ENCODE data around the gene SLC40A1.
"Not testable (repeated sequence)": the region's sequence is repeated elsewhere in the genome, so short reads cannot be mapped to it uniquely, and the experiment has no call there.

The SLC40A1 gene, protein sequence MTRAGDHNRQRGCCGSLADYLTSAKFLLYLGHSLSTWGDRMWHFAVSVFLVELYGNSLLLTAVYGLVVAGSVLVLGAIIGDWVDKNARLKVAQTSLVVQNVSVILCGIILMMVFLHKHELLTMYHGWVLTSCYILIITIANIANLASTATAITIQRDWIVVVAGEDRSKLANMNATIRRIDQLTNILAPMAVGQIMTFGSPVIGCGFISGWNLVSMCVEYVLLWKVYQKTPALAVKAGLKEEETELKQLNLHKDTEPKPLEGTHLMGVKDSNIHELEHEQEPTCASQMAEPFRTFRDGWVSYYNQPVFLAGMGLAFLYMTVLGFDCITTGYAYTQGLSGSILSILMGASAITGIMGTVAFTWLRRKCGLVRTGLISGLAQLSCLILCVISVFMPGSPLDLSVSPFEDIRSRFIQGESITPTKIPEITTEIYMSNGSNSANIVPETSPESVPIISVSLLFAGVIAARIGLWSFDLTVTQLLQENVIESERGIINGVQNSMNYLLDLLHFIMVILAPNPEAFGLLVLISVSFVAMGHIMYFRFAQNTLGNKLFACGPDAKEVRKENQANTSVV

DNA sequence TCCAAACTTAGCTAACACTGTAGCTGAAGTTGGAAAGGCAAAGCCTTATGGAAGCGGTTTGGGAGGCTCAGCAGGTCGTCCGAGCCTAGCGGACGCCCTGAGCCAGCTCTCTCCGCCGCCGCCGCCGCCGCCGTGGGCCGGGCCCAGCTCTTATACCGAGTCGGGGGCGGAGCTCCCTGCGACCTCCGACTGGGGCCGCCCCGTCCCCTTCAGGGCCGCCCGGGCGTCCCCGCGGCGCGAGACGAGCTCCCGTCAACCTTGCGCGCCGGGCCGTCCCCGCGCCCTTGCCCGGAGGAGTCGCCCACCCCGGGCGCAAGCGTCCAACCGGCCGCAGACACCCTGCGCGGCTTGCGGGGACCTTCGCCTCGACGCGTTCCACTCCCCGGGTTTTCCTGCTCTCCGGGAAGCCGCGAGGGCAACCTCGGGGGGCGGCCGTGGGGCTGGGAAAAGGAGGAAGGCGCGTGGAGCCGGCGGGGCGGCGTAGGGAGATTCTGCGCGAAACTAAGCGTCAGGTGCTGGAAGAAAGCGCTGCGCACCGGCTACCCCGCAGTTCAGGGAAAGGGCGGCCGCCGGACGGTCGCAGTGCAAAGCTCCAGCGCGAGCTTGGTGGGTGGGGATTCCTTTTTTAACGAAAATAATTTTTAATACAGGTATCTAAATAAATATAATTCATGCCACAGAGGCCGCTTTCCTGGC lies at the start of gene SLC40A1:
TSS of gene SLC40A1 (minus strand) at position 129 of the 696 bp plus-strand sequence. CDS start 326 bp downstream, outside the sequence.
- DNase-seq, result peak; percentile 83

DNA sequence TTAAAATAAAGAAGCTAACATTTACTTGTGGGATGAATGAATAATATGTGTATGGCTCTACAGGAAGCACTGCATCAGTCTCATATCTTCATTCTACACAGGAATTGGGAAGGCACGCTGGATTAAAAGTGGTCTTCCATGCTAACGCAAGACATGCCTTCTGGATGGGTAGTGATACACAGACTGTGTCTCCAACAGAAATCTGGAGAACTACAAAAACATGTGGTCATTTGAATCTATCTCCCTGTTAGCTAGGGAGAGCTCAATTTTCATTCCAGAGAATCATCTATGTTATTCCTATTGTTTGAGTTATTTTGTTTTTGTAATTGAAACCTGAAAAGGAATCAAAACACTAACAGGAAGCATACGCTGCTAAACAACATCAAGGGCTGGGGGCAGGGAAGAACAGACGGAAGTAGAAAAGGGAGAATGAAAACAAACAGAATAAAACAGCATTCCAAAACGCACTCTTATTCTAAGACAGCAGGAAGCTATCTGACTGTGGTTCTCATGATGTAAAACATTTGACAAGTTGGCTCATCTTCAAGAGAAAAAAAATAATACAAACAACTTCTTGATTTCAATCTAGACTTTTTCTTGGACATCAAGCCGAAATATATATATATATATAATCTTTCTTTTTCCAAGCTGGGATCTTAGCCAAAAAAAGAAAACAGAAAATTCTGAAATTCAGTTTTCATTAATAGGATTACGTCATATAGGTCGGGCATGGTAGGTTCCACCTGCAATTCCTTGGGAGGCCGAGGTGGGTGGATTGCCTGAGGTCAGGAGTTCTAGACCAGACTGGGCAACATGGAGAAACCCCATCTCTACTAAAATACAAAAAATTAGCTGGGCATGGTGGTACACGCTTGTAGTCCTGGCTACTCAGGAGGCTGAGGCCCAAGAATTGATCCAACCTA lies 49.2 kb upstream of the SLC40A1 start:
- no peak for DNase-seq

DNA sequence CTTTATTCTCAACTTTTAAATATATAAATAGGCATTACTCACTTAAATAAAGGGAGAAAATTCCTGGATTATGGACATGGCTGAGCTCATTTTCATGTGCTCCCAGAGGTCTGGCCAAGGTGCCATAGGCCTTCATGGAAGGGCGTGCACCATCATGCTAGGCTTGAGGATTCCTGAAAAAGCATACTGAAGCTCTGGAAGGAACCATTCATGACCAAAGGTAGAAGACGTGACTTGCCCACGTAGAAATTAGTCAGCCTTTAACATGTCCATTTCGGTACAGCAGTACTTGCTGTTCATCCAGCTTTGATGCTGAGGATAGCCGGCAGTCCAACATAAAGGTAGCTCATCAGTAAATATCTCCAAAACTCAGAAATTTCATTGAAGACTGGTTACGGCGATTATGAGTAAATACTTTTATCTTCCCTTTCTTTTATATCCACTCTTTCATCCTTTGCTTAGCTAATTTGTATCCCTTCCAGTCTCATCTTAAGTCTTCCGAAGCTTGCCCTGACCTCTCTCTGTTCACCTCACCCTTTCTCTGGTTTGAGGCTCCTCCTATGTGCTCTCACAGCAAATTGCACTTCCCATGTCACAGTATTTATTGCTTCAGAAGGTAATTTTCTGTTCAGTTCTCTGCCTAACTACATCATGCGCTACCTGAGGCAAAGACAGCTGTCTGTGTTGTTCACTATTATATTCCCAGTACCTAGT lies 48.4 kb upstream of the SLC40A1 start:
- peak; percentile 22 for DNase-seq

DNA sequence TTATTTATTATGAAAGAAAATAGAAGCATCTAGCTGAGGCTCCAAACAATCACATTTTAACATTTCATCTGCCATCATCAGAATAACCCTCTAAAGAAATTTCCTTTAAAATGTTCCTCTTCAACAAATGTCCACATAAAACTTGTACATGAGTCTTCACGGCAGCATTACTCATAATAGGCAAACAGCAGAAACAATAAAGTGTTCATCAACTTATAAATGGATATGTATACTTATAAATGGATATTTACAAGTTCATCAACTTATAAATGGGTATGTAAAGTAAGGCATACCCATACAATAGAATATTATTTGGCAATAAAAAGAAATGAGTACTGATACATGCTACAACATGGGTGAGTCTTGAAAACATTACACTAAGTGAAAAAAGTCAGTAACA lies 47.2 kb upstream of the SLC40A1 start:
- no peak for DNase-seq

DNA sequence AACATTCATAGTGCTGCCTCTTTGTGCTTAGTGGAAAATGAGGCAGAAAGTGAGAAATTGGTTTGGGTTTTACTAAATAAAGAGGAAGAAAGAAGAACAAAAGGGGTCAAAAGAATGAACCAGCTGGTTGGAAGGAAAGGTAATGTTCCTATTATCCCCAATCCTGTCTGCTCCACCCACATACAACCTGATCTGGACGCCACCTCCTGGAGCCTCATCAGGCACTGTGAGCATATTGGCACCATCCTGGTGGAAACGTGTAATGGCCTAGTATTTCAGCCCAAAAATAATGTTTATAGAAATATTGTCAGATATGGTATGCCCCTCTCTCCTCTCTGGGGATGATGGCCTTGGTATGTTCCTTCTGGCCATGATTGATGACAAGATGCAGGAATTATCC lies 45.0 kb upstream of the SLC40A1 start:
- no peak for DNase-seq

DNA sequence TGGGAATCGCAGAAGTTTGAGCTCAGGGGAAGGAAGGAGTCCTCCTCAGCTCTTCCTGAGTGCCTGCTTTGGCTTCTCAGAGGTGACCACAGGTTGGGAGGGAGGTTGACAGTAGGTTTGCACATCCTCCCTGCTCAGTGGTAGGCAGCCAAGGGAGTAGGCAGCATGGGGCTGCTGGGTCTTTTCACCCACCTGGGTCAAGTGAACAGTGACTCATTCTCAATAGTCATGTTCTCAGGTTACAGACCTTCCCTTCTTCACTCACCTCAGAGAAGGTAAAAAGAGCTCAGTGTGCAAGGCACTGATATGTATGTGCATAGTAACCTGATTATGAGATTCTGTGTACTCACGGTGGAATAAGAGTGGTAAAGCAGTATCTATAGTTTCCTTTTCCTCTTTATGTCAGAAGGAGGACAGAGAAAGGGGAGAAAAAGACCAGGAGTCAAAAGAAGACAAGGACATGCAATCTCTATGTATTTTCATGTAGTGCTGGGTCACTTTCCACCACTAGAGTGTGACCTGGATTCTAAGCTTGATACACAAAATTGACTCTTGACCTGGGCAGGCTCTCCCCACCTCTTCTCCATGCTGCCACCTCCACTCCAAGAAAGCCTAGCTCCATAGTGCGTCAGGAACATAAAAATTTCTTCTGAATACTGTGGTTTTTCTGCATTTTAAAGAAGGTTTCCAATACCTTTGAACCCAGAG lies 44.2 kb upstream of the SLC40A1 start:
- no peak for DNase-seq

DNA sequence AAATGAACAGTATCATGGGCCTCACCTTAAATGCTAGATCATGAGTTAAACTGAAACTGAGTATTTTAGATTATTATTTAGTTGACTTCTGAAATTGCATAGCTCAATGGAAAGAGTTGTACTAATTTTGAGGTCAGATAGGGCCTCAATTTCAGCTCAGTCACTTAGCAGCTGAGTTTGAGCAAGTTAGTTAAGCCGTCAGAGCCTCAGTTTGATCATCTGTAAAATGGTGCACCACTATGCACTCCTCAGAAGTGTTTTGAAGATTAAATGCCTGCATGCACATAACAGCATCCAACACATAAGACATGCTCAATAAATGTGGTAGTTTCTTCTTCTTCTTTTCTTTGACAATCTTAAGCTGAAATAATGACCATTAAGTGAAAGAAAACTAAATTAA lies 42.5 kb upstream of the SLC40A1 start:
- no peak for DNase-seq

DNA sequence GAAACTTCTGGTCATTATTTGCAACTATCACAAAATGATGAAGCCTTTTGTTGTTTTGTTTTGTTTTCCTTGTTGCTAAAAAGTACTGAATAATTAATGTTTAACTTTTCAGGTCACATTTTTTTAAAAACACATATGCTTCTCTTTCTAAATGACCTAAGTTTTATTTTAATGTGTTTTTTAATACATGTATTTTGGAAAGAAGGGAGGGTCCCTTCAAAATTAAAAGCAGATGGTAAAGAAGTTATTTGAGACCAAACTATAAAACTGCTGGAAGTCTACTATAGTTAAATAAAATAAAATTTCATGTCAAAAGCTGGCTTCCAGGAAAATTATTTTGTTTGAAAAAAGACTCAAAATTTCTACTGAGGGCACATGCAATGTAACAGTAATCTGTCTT lies 41.2 kb upstream of the SLC40A1 start:
- no peak for DNase-seq

DNA sequence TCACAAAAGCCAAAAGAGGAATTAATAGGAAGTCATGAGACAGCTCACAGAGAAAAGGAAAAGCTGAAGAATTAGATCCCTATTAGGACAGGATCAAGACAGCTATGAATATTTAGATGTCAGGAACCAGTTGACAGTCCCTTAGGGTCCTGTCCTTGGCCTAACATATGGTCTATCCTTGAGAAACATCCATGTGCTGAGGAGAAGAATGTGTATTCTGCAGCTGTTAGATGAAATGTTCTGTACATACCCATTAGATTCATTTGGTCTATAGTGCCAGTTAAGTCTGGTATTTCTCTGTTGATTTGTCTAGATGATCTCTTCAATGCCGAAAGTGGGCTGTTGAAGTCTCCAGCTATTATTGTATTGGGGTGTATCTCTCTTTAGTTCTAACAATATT lies 37.6 kb upstream of the SLC40A1 start:
- DNase-seq, result no peak

DNA sequence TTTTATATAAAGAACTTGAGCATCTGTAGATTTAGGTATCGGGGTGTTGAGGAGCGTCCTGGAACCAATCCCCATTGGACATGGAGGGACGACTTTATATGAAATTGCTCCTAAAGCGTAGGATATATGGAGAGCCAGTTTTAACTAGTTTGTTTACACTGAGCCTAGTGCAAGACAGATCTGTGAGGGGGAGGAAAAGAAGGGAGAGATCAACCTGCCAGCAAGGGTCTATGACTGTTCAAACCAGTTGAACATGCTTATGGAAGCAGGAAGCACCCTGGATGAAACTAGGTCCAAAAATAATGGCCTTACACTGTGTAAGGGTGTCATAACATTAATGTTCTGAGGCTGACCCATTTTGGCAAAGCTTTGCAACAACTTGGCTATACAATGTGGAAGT lies 34.0 kb upstream of the SLC40A1 start:
- DNase-seq, result no peak

DNA sequence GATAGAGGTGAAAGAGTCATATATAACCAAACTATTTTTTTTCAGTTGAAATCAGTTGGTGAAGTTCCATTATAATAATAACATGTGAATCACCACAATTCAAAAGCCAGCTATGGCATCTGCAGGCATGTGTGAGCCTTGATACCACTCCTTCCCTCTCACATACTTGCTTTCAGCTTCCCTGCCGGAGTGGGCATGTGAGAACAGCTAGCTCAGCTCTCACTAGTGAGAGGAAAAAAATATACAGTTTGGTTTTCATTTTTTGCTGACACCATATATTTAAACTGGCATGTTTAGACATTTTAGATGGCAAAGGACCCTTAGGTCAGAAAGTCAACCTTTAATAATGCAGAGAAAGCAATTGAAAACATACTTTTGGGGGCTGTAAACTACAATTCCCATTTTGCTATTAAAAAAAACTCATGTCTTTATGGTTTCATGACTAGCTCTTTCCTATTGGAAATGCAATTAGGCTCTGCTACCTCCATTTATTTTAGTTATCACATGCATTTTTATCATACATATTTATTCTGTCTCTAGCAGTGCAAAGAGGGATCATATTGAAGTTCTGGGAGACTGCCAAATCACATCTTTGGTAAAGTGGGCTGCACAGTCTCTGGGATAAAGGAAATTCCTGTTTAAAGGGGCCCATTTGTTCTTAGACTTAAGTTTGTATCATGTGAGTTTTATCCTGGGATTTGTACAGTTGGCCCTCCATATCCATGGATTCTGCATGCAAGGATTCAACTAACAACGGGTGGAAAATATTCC lies 33.2 kb upstream of the SLC40A1 start:
- peak; percentile 41 for DNase-seq

DNA sequence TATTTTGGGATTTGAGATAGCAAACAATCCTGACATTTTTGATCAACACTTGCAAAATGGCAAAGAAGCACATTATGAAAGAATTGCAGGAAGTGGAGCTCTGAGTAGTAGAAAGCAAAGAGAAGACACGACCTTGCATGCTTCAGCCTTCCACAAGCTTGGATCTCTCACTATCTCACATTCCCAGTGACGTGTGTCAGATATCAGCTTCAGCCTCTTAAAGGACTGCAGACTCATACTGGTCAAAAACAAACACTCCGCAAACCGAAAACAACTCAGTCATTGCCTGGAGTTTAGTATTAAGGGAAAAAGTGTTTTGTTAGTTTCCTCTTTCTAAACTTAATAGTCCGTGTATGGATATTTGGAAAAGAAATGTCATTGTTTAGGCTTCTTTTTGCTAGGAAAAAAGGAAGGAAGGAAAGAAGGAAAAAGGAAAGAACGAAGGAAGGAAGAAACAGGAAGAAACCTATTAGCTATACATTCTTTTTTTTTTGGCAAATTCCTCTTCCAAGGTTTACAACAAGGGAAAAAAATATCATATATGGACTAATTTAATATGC lies 32.6 kb upstream of the SLC40A1 start:
- no peak for DNase-seq

DNA sequence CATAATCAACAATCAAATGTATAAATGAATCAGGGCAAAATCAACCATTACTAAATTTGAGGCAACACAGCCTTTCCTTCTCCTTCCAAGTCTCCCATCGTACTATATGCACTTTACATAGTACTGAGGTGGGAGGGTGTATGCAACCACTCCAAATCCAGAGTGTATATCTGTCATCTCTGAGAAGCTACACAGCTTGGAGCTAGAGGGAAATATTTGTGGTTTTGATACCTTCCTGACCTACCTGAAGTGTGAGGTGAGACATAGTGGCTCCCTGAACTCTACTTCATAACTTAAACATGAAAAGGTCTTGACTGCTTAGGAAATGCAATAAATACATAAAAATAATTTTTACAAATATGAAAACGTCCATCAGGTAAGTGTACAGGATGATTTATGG lies 30.1 kb upstream of the SLC40A1 start:
- DNase-seq, result no peak

DNA sequence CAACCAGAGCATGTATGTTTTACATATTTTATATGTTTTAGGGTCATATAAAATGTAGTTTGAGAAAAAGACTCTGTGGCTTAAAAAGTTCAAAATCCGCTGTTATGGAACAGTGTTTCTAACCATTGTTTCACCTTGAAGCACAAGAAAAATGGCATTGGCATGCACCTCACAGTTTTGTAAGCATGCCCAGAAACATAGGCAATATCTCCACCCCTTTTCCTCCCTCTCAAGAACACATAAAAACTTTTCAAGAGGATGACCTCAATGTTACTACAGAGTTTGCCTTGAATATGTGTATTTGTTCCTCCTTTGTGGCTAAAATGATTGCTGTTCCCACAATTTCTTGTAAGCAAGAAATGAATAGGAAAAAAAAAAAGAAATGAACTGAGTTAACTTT lies 29.3 kb upstream of the SLC40A1 start:
- no peak for DNase-seq

DNA sequence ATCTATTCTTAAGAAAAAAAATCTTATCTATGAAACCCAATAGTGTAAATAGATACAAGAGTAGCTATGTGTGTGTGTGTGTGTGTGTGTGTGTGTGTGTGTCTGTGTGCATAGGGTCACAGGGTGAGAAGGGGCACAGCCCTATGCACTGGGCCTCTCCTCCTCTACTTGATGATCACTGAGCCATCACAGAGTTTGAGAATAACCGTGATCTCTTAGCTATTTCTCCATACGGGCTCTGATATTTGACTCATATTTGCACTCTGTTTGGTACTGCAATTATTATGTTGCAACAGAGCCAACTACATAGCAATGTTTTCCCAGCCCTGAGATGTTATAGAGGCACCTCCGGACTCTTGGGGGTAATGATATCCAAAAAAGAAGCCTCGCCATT lies 28.8 kb upstream of the SLC40A1 start:
- DNase-seq, result no peak

DNA sequence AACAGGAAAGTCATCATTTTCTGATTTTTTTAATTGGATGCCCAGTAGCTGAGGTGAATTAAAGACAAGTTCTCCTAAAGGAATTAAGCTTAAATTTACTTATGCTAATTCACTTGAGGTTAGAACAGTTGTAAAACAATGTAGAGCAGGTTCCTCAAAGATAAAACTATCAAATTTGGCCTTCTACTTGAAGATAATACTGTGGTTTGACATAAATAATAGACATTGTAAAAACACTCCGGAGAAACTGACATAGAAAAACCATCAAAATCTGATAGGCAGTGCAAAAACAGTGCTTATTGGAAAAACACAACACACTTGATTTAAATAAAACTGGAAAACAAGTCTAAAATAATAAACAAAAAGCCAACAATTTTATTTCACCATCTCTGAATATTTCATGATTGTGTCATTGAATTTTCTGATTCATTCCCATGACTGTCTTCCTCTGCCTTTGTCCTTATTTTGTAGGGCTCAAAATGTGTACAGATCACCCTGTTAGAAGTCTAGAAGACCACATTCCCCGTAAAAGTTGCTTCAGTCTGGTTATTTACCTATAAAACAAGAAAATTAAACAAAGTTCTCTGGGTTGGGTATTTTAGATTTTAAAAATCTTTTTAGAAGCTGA lies 28.3 kb upstream of the SLC40A1 start:
- no peak for DNase-seq

DNA sequence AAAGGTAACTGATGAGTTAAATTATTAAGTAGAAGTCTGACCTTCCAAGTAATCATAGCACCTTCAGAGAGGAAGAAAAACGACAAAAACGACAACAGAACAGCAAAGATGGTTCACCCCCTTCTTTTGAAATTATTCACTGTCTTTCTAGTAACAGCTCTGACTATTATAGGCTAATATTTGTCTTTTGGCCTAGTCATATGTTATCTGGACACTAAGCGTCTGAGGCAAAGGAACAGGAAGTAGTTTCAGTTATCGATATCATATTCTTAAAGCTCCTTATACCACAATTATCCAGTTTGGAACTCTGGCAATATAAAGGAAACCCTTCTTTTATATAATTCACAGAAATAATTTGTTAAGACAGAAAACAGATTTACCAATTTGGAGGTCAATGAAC lies 27.6 kb upstream of the SLC40A1 start:
- no peak for DNase-seq

DNA sequence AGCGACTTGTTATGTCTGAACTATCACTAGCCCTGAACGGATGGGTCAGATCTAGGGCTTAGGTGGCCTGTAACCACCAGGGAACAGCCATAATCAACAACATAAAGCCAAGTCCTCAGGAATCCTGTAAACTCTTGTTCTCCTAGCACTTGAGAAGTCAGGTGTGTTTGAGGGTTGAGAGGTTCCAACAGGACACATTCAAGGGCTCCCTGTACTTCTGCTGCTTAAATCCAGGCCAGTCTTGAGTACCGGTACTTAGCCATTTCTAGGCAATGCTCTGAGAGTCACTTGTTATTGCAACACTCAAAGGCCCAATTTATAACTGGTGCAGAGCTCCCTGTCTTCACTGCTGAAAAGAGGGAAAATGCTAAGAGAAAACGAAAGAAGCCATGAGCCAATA lies 21.6 kb upstream of the SLC40A1 start:
- no peak for DNase-seq

DNA sequence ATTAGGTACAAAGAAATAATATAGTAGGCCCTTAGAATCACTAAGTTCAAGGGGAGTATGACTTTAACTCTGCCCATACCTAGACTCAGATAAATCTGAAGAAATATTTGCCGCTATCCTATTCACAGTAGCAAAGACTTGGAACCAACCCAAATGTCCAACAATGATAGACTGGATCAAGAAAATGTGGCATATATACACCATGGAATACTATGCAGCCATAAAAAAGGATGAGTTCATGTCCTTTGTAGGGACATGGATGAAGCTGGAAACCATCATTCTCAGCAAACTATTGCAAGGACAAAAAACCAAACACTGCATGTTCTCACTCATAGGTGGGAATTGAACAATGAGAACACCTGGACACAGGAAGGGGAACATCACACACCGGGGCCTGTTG lies 21.1 kb upstream of the SLC40A1 start:
- DNase-seq, result not testable (repeated sequence)

DNA sequence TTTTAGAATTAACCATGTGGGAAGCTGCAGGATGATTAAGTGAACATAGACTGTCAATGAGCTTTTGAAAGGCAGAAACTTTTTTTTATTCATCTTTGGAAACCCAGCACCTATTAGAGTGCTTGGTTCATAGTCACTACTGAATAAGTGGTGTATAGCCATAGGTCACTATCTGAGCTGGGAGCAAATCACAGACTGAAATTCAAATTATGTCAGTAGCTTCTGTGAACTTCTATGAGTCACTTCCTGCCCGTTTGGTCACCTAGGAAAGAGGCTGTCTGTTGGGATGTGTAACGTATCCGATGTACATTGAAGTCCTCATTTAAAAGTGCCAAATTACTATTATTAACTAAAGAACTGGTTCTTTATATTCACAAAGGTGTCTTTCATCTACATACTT lies 20.5 kb upstream of the SLC40A1 start:
- no peak for DNase-seq
